Fibroblast of lung (primary cell): ENCODE measurements around the gene IGSF9. TPM values are rescaled to one million over a fixed set of nuclear protein-coding genes. Genes with fewer than 3 reads are reported as not detected.

Source experiments
- DNase-seq, 2 donors: peaks; one replicate each; pipeline versions ENCODE4 v3.0.0 to v3.0.0-alpha.2; 2010; ENCODE audit warnings: low read depth in 2 of 2
- H2AFZ ChIP-seq: 2 replicates; pipeline ENCODE4 v1.5.1; 2012; ENCODE audit warnings: low read length, control low read depth, inconsistent platforms
- H3K27ac ChIP-seq: 2 replicates; pipeline ENCODE4 v1.5.1; 2011; ENCODE audit warnings: low read length, control low read depth; ENCODE audit not compliant: insufficient read depth
- H3K27me3 ChIP-seq: 2 replicates; pipeline ENCODE4 v1.5.1; 2011; ENCODE audit warnings: mild to moderate bottlenecking, low read length; ENCODE audit not compliant: control insufficient read depth, insufficient read depth
- H3K36me3 ChIP-seq: 2 replicates; pipeline ENCODE4 v1.5.1; 2011; ENCODE audit warnings: low read length; ENCODE audit not compliant: control insufficient read depth, insufficient read depth
- H3K4me1 ChIP-seq: 2 replicates; pipeline ENCODE4 v1.5.1; 2011; ENCODE audit warnings: low read length; ENCODE audit not compliant: control insufficient read depth, insufficient read depth; ENCODE audit errors: extremely low read depth
- H3K4me2 ChIP-seq: 2 replicates; pipeline ENCODE4 v1.5.1; 2011; ENCODE audit warnings: low read length, control low read depth; ENCODE audit not compliant: insufficient read depth; ENCODE audit errors: extremely low read depth
- H3K4me3 ChIP-seq, 4 experiments: fragments of 200-600 bp in 1 of 4; sonication (generic) in 1 of 4; replicated peaks in 1 of 4; 2 replicates each; pipeline ENCODE4 v1.5.1; 2011 to 2016; ENCODE audit warnings: low read length in 4 of 4, low read depth in 3 of 4, mild to moderate bottlenecking in 3 of 4, control low read depth in 2 of 4, inconsistent platforms in 1 of 4, mixed read lengths in 1 of 4; ENCODE audit not compliant: insufficient read depth in 1 of 4; ENCODE audit errors: control extremely low read depth in 1 of 4
- H3K79me2 ChIP-seq: 2 replicates; pipeline ENCODE4 v1.5.1; 2012; ENCODE audit warnings: mild to moderate bottlenecking, low read length, inconsistent platforms; ENCODE audit not compliant: control insufficient read depth, insufficient read depth
- H3K9ac ChIP-seq: 2 replicates; pipeline ENCODE4 v1.5.1; 2011; ENCODE audit warnings: mild to moderate bottlenecking, low read length, control low read depth; ENCODE audit not compliant: insufficient read depth
- H3K9me3 ChIP-seq: 2 replicates; pipeline ENCODE4 v1.5.1; 2012; ENCODE audit warnings: low read depth, low read length; ENCODE audit not compliant: control insufficient read depth, insufficient read depth
- H4K20me1 ChIP-seq: 2 replicates; pipeline ENCODE4 v1.5.1; 2011; ENCODE audit warnings: low read length; ENCODE audit not compliant: control insufficient read depth, insufficient read depth; ENCODE audit errors: extremely low read depth
- CTCF ChIP-seq, 2 donors: IDR thresholded peaks in 1 of 2; conservative IDR thresholded peaks in 1 of 2; 1 replicate in 1 of 2; 2 replicates in 1 of 2; pipeline ENCODE4 v1.5.1; 2011 to 2012; ENCODE audit warnings: low read length in 2 of 2, control low read depth in 1 of 2, inconsistent platforms in 1 of 2, low read depth in 1 of 2, mild to moderate bottlenecking in 1 of 2
- EZH2 ChIP-seq: IDR thresholded peaks from 2 replicates; pipeline ENCODE4 v1.5.1; 2012; ENCODE audit warnings: low read length, control low read depth, mild to moderate bottlenecking; ENCODE audit errors: missing control alignments
- polyA plus RNA-seq, 2 donors: library from polyadenylated mRNA; depleted of rRNA in 1 of 2; stranded (reverse) in 1 of 2; unstranded in 1 of 2; fragments of >200 nt; gene quantifications; 2 replicates each; pipeline ENCODE4 v1.2.1, GENCODE V29; 2011 to 2012; ENCODE audit warnings: missing spikeins in 1 of 2
- total RNA-seq: library from RNA; depleted of rRNA; stranded (reverse); fragments of >200 nt; gene quantifications from 2 replicates; pipeline ENCODE4 v1.2.1, GENCODE V29; 2014

IGSF9 gene
- total and polyA plus RNA-seq, 2 donors (not counting 1 experiment from before 2014, with no cell fraction given) = under 0.01 TPM; not detected in 1

- no peaks in the 10 kb centered on the region for H3K36me3 ChIP-seq
- no peaks in the 10 kb centered on the region for H3K79me2 ChIP-seq
- H4K20me1 ChIP-seq = no peaks in the 10 kb centered on the region
- DNase-seq = no peak
- no peaks in the 10 kb centered on the region for H3K4me1 ChIP-seq
- H3K27me3 ChIP-seq = peaks cover 3% of the 10 kb centered on the region
- no peak overlapping the region for H3K27ac ChIP-seq
- H3K4me2 ChIP-seq = no peak overlapping the region
- no peak for TF ChIP-seq CTCF (conservative IDR thresholded peaks at IDR 0.05 in 1 of 2, IDR thresholded peaks at IDR 0.05 in 1 of 2; ENCODE audit: low read depth in 1 of 2, low read length in 2 of 2)
- TF ChIP-seq EZH2 = no peak
- no peak overlapping the region for H3K9ac ChIP-seq
- H3K9me3 ChIP-seq = no peaks in the 10 kb centered on the region
- no peak overlapping the region for H3K4me3 ChIP-seq
- no peak overlapping the region for H2AFZ ChIP-seq
Observed at GRCh38 chr1:159983681-159984080, 38.3 kb upstream of the IGSF9 start.

- H3K9me3 ChIP-seq = no peaks in the 10 kb centered on the region
- no peak overlapping the region for H3K9ac ChIP-seq
- no peak overlapping the region for H3K4me2 ChIP-seq
- no peak for DNase-seq
- H3K36me3 ChIP-seq = no peaks in the 10 kb centered on the region
- H3K27ac ChIP-seq = no peak overlapping the region
- H4K20me1 ChIP-seq = no peaks in the 10 kb centered on the region
- no peak overlapping the region for H3K4me3 ChIP-seq
- no peaks in the 10 kb centered on the region for H3K79me2 ChIP-seq
- no peaks in the 10 kb centered on the region for H3K4me1 ChIP-seq
- TF ChIP-seq CTCF (conservative IDR thresholded peaks at IDR 0.05 in 1 of 2, IDR thresholded peaks at IDR 0.05 in 1 of 2; ENCODE audit: low read depth in 1 of 2, low read length in 2 of 2) (no peak), EZH2 (no peak)
- H2AFZ ChIP-seq = no peak overlapping the region
- H3K27me3 ChIP-seq = peaks cover 3% of the 10 kb centered on the region
Observed at GRCh38 chr1:159982280-159982679, 36.9 kb upstream of the IGSF9 start.

- H3K9me3 ChIP-seq = no peaks in the 10 kb centered on the region
- no peaks in the 10 kb centered on the region for H4K20me1 ChIP-seq
- H3K36me3 ChIP-seq = no peaks in the 10 kb centered on the region
- no peaks in the 10 kb centered on the region for H3K4me1 ChIP-seq
- H3K4me2 ChIP-seq = no peak overlapping the region
- no peak overlapping the region for H3K27ac ChIP-seq
- no peak for DNase-seq
- no peak overlapping the region for H2AFZ ChIP-seq
- H3K9ac ChIP-seq = no peak overlapping the region
- no peaks in the 10 kb centered on the region for H3K79me2 ChIP-seq
- H3K27me3 ChIP-seq = peaks cover 3% of the 10 kb centered on the region
- TF ChIP-seq CTCF (conservative IDR thresholded peaks at IDR 0.05 in 1 of 2, IDR thresholded peaks at IDR 0.05 in 1 of 2; ENCODE audit: low read depth in 1 of 2, low read length in 2 of 2) (no peak), EZH2 (no peak)
- H3K4me3 ChIP-seq = no peak overlapping the region
Observed at GRCh38 chr1:159981351-159982055, 36.1 kb upstream of the IGSF9 start.
